NOMO-1 treated with dmso at 0.1 percent for 144 hours (cell line): ENCODE data around the gene TRPC4AP.

Experiments
- DNase-seq: peaks from one replicate; lab custom pipeline; 2025; ENCODE audit not compliant: unreplicated experiment; lab: John Stamatoyannopoulos, UW

TRPC4AP gene

GRCh38 chr20:34988191-34988540, 104.4 kb downstream of the TRPC4AP start:
- DNase-seq = no peak

GRCh38 chr20:34987288-34988190, 105.1 kb downstream of the TRPC4AP start:
- no peak for DNase-seq

- DNase-seq = no peak
These were observed 106.0 kb downstream of the TRPC4AP start for GRCh38 chr20:34986311-34987287.

GRCh38 chr20:34985461-34986310, 106.9 kb downstream of the TRPC4AP start:
- no peak for DNase-seq

- DNase-seq = no peak
These were observed 107.8 kb downstream of the TRPC4AP start for GRCh38 chr20:34984756-34985261.

- DNase-seq = no peak
These were observed 108.4 kb downstream of the TRPC4AP start for GRCh38 chr20:34983995-34984735.

GRCh38 chr20:34983089-34983820, 109.4 kb downstream of the TRPC4AP start:
- DNase-seq = no peak

- no peak for DNase-seq
These were observed 110.1 kb downstream of the TRPC4AP start for GRCh38 chr20:34982270-34983088.

- no peak for DNase-seq
These were observed 111.9 kb downstream of the TRPC4AP start for GRCh38 chr20:34980543-34981233.

GRCh38 chr20:34979366-34980153, 113.0 kb downstream of the TRPC4AP start:
- no peak for DNase-seq

- no peak for DNase-seq
These were observed 114.4 kb downstream of the TRPC4AP start for GRCh38 chr20:34978092-34978744.

- DNase-seq = no peak
These were observed 115.1 kb downstream of the TRPC4AP start for GRCh38 chr20:34977365-34978091.

GRCh38 chr20:34976286-34976685, 116.3 kb downstream of the TRPC4AP start:
- DNase-seq = no peak

- no peak for DNase-seq
These were observed 118.4 kb downstream of the TRPC4AP start for GRCh38 chr20:34974246-34974645.

GRCh38 chr20:34971561-34972235, 120.9 kb downstream of the TRPC4AP start:
- DNase-seq = no peak
